HG03575 (cell line): Measurements from ENCODE around the gene TANGO2.

Experiments
- ATAC-seq: cut with Tn5 transposase; IDR thresholded peaks from one replicate; pipeline ENCODE4 v1.9.1; 2021; ENCODE audit not compliant: unreplicated experiment, insufficient number of reproducible peaks, low FRiP score; ENCODE audit errors: extremely low read depth

TANGO2 gene

GRCh38 chr22:20108757-20109230, 87.9 kb downstream of the TANGO2 start:
- ATAC-seq: no peak

- no peak for ATAC-seq
These were observed 88.8 kb downstream of the TANGO2 start for GRCh38 chr22:20109411-20110358.

- no peak for ATAC-seq
These were observed 89.6 kb downstream of the TANGO2 start for GRCh38 chr22:20110359-20110985.

- no peak for ATAC-seq
These were observed 90.3 kb downstream of the TANGO2 start for GRCh38 chr22:20111045-20111688.

- ATAC-seq: no peak
These were observed 91.0 kb downstream of the TANGO2 start for GRCh38 chr22:20111689-20112622.

- ATAC-seq: no peak
These were observed 92.0 kb downstream of the TANGO2 start for GRCh38 chr22:20112623-20113511.

GRCh38 chr22:20113551-20114310, 92.8 kb downstream of the TANGO2 start:
- no peak for ATAC-seq

- ATAC-seq: no peak
These were observed 93.9 kb downstream of the TANGO2 start for GRCh38 chr22:20114506-20115475.

GRCh38 chr22:20115691-20116375, 94.9 kb downstream of the TANGO2 start, which contains the start of gene RANBP1:
Gene RANBP1 (plus strand): TSS chr22:20116104. CDS start chr22:20116185, 81 bp downstream.
- no peak for ATAC-seq

- no peak for ATAC-seq
These were observed 95.6 kb downstream of the TANGO2 start for GRCh38 chr22:20116376-20116950.
